Fibroblast of mammary gland (primary cell): ENCODE measurements around the gene ERC1.

Experiments
- DNase-seq: peaks from one replicate; pipeline ENCODE4 v3.0.0-alpha.2; 2010; ENCODE audit warnings: low read depth
- H3K4me3 ChIP-seq: 2 replicates; pipeline ENCODE4 v1.5.1; 2011; ENCODE audit warnings: low read depth, mild to moderate bottlenecking, low read length, moderate library complexity; ENCODE audit not compliant: control insufficient read depth
- TF ChIP-seq, protein P1 (sequence below): conservative IDR thresholded peaks from 2 replicates; pipeline ENCODE4 v1.5.1; 2011; ENCODE audit warnings: low read depth, low read length, inconsistent platforms; ENCODE audit not compliant: control insufficient read depth, insufficient read depth

Gene ERC1

DNA sequence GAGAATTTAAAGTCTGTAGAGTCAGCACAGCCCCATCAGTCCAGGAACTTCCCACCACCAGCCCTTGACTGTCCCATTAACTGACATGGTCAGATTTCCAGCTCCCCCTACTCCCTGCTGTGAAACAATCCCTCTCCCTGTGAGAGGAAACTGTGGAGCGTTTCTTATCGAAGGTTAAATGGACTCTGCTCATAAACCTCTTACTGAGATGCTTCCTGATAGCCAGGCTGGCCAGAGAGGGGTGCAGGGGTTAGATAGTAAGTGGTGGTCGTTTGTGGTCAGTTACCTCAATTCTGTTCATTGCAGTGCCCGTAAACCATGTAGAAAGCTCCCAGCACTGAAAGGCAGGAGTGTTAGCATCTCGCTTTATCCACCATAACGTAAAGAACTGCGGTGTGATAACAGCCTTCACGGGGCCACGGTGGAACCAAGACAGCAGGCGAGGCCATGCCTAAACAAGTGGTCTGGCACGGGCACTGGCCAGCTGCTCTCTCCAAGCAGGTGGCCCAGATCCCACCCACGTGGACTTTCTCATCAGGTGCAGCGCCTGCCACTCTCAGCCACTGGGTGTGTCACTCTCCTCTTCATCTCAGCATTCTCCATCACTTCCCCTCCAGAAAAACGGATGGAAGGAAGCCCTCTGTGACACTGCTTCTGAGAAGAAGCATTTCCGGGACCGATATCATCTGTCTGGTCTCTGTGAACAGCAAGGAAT is 501.1 kb downstream of the ERC1 start:
- no peak for DNase-seq
- no peak overlapping the region for H3K4me3 ChIP-seq
- TF ChIP-seq, protein P1, sequence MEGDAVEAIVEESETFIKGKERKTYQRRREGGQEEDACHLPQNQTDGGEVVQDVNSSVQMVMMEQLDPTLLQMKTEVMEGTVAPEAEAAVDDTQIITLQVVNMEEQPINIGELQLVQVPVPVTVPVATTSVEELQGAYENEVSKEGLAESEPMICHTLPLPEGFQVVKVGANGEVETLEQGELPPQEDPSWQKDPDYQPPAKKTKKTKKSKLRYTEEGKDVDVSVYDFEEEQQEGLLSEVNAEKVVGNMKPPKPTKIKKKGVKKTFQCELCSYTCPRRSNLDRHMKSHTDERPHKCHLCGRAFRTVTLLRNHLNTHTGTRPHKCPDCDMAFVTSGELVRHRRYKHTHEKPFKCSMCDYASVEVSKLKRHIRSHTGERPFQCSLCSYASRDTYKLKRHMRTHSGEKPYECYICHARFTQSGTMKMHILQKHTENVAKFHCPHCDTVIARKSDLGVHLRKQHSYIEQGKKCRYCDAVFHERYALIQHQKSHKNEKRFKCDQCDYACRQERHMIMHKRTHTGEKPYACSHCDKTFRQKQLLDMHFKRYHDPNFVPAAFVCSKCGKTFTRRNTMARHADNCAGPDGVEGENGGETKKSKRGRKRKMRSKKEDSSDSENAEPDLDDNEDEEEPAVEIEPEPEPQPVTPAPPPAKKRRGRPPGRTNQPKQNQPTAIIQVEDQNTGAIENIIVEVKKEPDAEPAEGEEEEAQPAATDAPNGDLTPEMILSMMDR: no peak

DNA sequence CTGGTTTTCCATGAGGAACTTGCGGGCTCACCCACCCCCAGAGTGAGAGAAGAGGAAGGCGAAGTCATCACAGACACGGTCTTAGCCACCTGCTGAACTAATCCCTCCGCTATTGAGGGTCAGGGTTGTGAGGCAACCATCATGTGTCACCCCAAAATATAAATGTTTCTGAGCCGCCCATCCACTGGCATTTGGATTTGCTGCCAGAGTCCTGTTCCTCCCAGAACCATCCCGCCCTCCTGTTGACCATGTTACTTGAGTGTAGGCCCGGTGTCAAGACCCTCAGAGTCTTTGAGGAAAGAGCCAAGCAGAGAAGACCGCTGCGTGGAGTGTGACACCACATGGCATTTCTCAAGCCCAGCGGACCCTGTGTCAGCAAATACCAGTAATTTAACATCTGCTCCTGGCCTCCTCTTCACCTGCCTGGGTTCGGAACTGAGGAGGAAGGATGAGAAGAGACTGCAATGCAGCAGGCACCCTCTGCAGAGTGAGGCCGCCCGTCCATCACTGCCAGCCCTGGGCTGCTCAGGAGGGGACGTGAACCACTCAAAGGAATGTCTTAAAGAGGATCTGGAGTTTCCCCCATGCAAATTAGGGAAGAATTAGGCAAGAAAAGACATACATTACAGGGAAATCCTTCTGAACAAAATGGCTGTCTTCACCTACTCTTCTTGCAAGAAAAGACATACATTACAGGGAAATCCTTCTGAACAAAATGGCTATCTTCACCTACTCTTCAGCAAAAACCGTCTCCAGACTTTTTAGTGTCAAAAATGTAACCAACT is 502.9 kb downstream of the ERC1 start:
- TF ChIP-seq, protein P1: no peak
- DNase-seq: no peak
- no peak overlapping the region for H3K4me3 ChIP-seq

DNA sequence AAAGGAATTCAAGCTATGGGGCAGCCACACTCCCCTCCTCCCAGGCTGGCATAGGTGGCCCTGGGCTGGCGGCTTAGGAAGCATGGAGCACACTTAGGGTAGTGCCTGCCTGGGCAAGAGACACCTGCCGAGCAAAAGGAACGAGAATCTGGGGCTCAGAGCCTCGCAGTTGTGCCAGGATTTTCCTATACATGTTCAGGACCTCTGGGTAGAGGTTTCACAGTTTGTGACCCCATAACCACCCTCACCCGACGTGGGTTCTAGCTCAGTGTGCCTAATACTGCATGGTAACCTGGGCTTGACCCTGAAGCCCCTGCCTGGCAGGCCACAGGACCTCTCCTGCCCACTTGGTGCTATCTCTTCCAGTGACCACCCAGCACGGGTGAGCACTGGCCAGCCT is 503.8 kb downstream of the ERC1 start:
- DNase-seq: no peak
- TF ChIP-seq, protein P1: no peak
- no peak overlapping the region for H3K4me3 ChIP-seq

DNA sequence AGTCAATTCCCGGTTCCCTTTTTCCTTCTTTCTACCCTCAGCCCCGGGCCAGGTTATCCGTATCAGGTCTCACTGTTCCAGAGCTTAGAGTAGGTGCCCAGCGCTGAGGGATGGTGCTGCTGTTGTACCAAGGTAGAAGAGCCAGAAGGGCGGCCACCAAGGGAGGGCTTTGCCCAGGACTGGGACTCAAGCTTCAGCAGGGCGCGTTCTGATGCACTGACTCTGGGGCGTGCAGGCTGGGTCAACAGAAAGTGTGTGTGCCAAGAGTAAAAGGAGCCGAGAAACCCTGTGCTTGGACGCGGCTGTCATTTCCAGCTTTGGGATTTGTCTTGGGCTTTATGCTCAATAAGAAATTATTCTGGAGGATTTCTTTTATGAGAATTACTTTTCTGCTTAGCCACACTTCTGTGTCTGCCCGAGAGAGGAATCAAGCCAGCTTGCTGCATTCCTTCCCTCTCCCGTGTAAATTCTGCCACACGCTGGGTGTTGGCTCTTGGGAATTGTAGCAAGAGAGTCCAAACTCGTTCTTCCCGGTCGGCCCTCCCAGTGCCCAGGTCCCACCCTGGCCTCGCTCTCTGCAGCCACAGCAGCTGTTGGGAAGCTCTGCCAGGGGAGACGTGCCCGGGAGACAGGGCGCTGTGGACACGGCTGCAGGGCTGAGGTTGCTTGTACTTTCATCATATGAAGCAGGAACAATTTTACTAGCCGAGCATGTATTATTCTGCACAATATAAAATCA is 505.3 kb downstream of the ERC1 start:
- DNase-seq: no peak
- no peak overlapping the region for H3K4me3 ChIP-seq
- TF ChIP-seq, protein P1: no peak

DNA sequence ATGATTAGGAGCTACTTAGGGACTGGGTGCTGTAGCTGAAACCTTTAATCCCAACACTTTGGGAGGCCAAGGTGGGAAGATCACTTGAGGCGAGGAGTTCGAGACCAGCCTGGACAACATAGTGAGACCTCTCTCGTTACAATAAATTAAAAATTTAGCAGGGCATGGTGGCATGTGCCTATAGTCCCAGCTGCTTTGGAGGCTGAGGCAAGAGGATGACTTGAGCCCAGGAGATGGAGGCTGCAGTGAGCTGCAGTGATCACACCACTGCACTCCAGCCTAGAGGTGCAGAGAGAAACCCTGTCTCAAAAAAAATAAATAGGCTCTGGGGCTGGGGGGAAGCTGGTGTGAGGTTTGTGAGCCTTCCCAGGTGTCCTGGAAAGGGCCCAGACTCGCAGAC is 506.1 kb downstream of the ERC1 start:
- no peak for DNase-seq
- H3K4me3 ChIP-seq: no peak overlapping the region
- TF ChIP-seq, protein P1: no peak

DNA sequence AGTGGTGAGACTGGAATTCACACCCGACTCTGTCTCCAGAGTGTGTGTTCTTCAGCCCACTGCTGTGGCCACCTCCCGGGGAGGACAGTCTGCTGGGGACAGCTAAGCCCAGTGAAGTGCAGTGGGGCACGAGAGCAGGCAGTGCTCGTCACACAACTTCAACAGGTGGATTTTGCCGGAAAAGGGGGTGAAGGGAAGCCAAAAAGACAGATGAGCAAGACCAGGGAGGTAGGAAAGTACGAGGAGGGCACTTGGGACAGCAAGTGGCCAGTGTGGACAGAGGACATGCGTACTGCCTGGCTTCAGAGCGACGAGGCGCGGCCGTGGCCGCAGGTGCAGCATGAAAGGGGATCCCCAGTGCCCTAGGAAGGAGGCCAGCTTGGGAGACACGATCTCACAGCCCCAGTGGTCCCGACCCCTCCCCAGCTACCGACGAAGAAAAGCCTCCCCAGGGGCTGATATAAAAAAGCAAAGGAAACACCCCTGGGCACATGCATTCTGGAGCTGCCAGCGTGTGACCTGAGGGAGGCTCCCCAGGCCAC is 507.2 kb downstream of the ERC1 start:
- no peak for DNase-seq
- no peak overlapping the region for H3K4me3 ChIP-seq
- TF ChIP-seq, protein P1: no peak
